Fibroblast of lung (primary cell): Measurements from ENCODE around the gene CENPP. TPM values are rescaled to one million over a fixed set of nuclear protein-coding genes. Genes with fewer than 3 reads are reported as not detected.

Source experiments
- DNase-seq, 2 donors: peaks; one replicate each; pipeline versions ENCODE4 v3.0.0 to v3.0.0-alpha.2; 2010; ENCODE audit warnings: low read depth in 2 of 2
- H2AFZ ChIP-seq: 2 replicates; pipeline ENCODE4 v1.5.1; 2012; ENCODE audit warnings: low read length, control low read depth, inconsistent platforms
- H3K27ac ChIP-seq: 2 replicates; pipeline ENCODE4 v1.5.1; 2011; ENCODE audit warnings: low read length, control low read depth; ENCODE audit not compliant: insufficient read depth
- H3K27me3 ChIP-seq: 2 replicates; pipeline ENCODE4 v1.5.1; 2011; ENCODE audit warnings: mild to moderate bottlenecking, low read length; ENCODE audit not compliant: control insufficient read depth, insufficient read depth
- H3K36me3 ChIP-seq: 2 replicates; pipeline ENCODE4 v1.5.1; 2011; ENCODE audit warnings: low read length; ENCODE audit not compliant: control insufficient read depth, insufficient read depth
- H3K4me1 ChIP-seq: 2 replicates; pipeline ENCODE4 v1.5.1; 2011; ENCODE audit warnings: low read length; ENCODE audit not compliant: control insufficient read depth, insufficient read depth; ENCODE audit errors: extremely low read depth
- H3K4me2 ChIP-seq: 2 replicates; pipeline ENCODE4 v1.5.1; 2011; ENCODE audit warnings: low read length, control low read depth; ENCODE audit not compliant: insufficient read depth; ENCODE audit errors: extremely low read depth
- H3K4me3 ChIP-seq, 4 experiments: fragments of 200-600 bp in 1 of 4; sonication (generic) in 1 of 4; replicated peaks in 1 of 4; 2 replicates each; pipeline ENCODE4 v1.5.1; 2011 to 2016; ENCODE audit warnings: low read length in 4 of 4, low read depth in 3 of 4, mild to moderate bottlenecking in 3 of 4, control low read depth in 2 of 4, inconsistent platforms in 1 of 4, mixed read lengths in 1 of 4; ENCODE audit not compliant: insufficient read depth in 1 of 4; ENCODE audit errors: control extremely low read depth in 1 of 4
- H3K79me2 ChIP-seq: 2 replicates; pipeline ENCODE4 v1.5.1; 2012; ENCODE audit warnings: mild to moderate bottlenecking, low read length, inconsistent platforms; ENCODE audit not compliant: control insufficient read depth, insufficient read depth
- H3K9ac ChIP-seq: 2 replicates; pipeline ENCODE4 v1.5.1; 2011; ENCODE audit warnings: mild to moderate bottlenecking, low read length, control low read depth; ENCODE audit not compliant: insufficient read depth
- H3K9me3 ChIP-seq: 2 replicates; pipeline ENCODE4 v1.5.1; 2012; ENCODE audit warnings: low read depth, low read length; ENCODE audit not compliant: control insufficient read depth, insufficient read depth
- H4K20me1 ChIP-seq: 2 replicates; pipeline ENCODE4 v1.5.1; 2011; ENCODE audit warnings: low read length; ENCODE audit not compliant: control insufficient read depth, insufficient read depth; ENCODE audit errors: extremely low read depth
- EZH2 ChIP-seq: IDR thresholded peaks from 2 replicates; pipeline ENCODE4 v1.5.1; 2012; ENCODE audit warnings: low read length, control low read depth, mild to moderate bottlenecking; ENCODE audit errors: missing control alignments
- polyA plus RNA-seq, 2 donors: library from polyadenylated mRNA; depleted of rRNA in 1 of 2; stranded (reverse) in 1 of 2; unstranded in 1 of 2; fragments of >200 nt; gene quantifications; 2 replicates each; pipeline ENCODE4 v1.2.1, GENCODE V29; 2011 to 2012; ENCODE audit warnings: missing spikeins in 1 of 2
- total RNA-seq: library from RNA; depleted of rRNA; stranded (reverse); fragments of >200 nt; gene quantifications from 2 replicates; pipeline ENCODE4 v1.2.1, GENCODE V29; 2014
- TF ChIP-seq, protein P1 (sequence below), 2 donors: IDR thresholded peaks in 1 of 2; conservative IDR thresholded peaks in 1 of 2; 1 replicate in 1 of 2; 2 replicates in 1 of 2; pipeline ENCODE4 v1.5.1; 2011 to 2012; ENCODE audit warnings: low read length in 2 of 2, control low read depth in 1 of 2, inconsistent platforms in 1 of 2, low read depth in 1 of 2, mild to moderate bottlenecking in 1 of 2

The CENPP gene
- total and polyA plus RNA-seq, 2 donors (not counting 1 experiment from before 2014, with no cell fraction given) = 1.7 to 2.4 TPM

DNA sequence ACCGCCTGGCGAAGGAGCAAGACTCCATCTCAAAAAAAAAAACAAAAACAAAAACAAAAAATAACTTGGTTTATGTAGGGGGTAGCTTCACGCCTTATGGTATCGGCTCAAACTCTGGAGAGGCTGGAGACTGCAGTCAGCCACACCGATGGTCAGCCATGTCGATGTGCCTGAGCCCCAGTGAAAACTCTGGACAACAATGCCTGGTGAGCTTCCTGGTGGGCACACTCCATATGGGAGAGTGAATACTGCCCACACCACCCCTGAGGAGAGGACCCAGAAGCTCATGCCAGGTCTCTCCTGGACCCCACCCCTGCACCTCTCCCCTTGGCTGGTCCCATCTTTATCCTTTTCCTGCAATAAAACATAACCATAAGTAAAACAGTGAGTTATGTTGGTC is 324.5 kb downstream of the CENPP start:
- TF ChIP-seq, protein P1, sequence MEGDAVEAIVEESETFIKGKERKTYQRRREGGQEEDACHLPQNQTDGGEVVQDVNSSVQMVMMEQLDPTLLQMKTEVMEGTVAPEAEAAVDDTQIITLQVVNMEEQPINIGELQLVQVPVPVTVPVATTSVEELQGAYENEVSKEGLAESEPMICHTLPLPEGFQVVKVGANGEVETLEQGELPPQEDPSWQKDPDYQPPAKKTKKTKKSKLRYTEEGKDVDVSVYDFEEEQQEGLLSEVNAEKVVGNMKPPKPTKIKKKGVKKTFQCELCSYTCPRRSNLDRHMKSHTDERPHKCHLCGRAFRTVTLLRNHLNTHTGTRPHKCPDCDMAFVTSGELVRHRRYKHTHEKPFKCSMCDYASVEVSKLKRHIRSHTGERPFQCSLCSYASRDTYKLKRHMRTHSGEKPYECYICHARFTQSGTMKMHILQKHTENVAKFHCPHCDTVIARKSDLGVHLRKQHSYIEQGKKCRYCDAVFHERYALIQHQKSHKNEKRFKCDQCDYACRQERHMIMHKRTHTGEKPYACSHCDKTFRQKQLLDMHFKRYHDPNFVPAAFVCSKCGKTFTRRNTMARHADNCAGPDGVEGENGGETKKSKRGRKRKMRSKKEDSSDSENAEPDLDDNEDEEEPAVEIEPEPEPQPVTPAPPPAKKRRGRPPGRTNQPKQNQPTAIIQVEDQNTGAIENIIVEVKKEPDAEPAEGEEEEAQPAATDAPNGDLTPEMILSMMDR (conservative IDR thresholded peaks at IDR 0.05 in 1 of 2, IDR thresholded peaks at IDR 0.05 in 1 of 2; ENCODE audit: low read depth in 1 of 2, low read length in 2 of 2) = no peak
- TF ChIP-seq EZH2 = no peak
- Histone ChIP-seq H3K79me2 (peaks cover 4% of the 10 kb centered on the region), H2AFZ (no peak overlapping the region), H3K4me2 (no peak overlapping the region), H3K27me3 (no peaks in the 10 kb centered on the region), H3K9me3 (no peaks in the 10 kb centered on the region), H3K4me3 (no peak overlapping the region), H3K9ac (no peak overlapping the region), H3K36me3 (peaks cover 9% of the 10 kb centered on the region), H3K27ac (no peak overlapping the region), H3K4me1 (no peaks in the 10 kb centered on the region), H4K20me1 (no peaks in the 10 kb centered on the region)
- no peak for DNase-seq

DNA sequence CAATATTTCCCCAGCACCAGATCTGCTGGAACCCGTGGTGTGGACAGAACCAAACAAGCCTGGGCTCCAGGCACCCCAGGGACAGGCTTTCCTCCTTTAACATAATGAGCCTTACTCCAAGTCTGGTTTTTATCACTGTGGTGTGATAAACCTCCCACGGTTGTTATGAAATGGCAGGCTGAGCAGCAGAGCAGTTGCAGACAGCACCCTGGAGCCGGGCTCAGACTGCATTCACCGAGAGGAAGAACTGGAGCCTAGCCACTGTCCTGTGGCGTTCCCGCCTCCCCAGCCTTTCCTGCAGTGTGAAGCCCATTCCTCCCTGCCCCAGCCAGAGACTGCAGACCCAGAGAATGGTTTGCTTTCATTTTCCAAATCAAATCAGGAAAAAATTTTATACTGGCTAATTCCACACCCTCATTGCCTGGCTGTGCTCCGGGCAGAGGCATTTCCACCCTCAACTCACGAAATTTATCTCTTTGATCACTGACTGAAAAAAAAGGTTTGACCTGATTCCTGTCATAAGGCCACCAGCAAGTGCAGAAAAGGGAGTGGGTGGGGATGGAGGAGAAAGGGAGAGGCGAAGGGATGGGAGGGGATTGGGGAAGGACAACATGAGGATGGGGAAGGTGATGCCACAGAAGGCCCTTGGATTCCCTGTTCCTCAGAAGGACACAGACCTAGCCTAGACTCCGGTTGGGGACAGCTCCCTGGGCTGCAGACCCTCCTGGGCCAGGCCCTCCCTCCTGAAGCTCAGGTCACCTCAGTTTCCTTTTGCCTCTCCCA is 325.3 kb downstream of the CENPP start:
- no peak overlapping the region for H2AFZ ChIP-seq
- no peak overlapping the region for H3K9ac ChIP-seq
- peak in 1 of 2 donors; percentile 80 for DNase-seq
- peaks cover 9% of the 10 kb centered on the region for H3K36me3 ChIP-seq
- no peaks in the 10 kb centered on the region for H4K20me1 ChIP-seq
- H3K4me1 ChIP-seq = no peaks in the 10 kb centered on the region
- H3K4me2 ChIP-seq = no peak overlapping the region
- peaks cover 6% of the 10 kb centered on the region for H3K79me2 ChIP-seq
- TF ChIP-seq, protein P1 (conservative IDR thresholded peaks at IDR 0.05 in 1 of 2, IDR thresholded peaks at IDR 0.05 in 1 of 2; ENCODE audit: low read depth in 1 of 2, low read length in 2 of 2) = no peak
- TF ChIP-seq EZH2 = no peak
- no peaks in the 10 kb centered on the region for H3K27me3 ChIP-seq
- no peak overlapping the region for H3K27ac ChIP-seq
- no peak overlapping the region for H3K4me3 ChIP-seq
- H3K9me3 ChIP-seq = no peaks in the 10 kb centered on the region

DNA sequence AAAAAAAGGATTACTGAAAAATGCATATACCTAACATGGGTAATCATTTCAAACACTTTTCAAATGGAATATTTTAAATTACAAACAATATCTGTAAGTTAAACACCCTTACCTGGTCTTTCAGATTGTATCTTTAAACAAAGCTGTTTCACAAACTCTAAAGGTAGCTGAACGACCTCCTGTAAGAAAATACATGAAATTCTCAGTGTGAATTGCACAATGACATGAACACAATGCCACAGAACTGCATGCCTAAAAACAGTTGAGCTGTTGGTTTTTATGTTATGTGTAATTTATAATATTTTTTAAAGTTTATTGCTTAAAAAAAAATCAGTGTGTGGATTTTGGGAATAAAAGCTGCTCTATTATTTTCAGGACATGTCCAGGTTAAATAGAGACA is 326.7 kb downstream of the CENPP start:
- H3K4me2 ChIP-seq = no peak overlapping the region
- peaks cover 9% of the 10 kb centered on the region for H3K36me3 ChIP-seq
- H4K20me1 ChIP-seq = no peaks in the 10 kb centered on the region
- TF ChIP-seq, protein P1 (conservative IDR thresholded peaks at IDR 0.05 in 1 of 2, IDR thresholded peaks at IDR 0.05 in 1 of 2; ENCODE audit: low read depth in 1 of 2, low read length in 2 of 2) = no peak
- TF ChIP-seq EZH2 = no peak
- no peaks in the 10 kb centered on the region for H3K4me1 ChIP-seq
- DNase-seq = no peak
- no peaks in the 10 kb centered on the region for H3K27me3 ChIP-seq
- no peak overlapping the region for H3K9ac ChIP-seq
- H3K4me3 ChIP-seq = no peak overlapping the region
- H3K79me2 ChIP-seq = peaks cover 6% of the 10 kb centered on the region
- H3K9me3 ChIP-seq = no peaks in the 10 kb centered on the region
- no peak overlapping the region for H2AFZ ChIP-seq
- no peak overlapping the region for H3K27ac ChIP-seq
